ENCODE measurements around the gene BDNF.

Gene BDNF

GRCh38 chr11:27722953-27723344 lies 22.7 kb upstream of the BDNF start:
- Histone ChIP-seq H3K4me3 (ENCODE audit: low read depth, low read length) (peak overlapping the region; percentile 52), H3K9me3 (ENCODE audit: severe bottlenecking) (no peaks in the 10 kb centered on the region), H3K36me3 (no peaks in the 10 kb centered on the region), H3K27me3 (ENCODE audit: insufficient read depth, low read depth, severe bottlenecking) (peaks cover 44% of the 10 kb centered on the region), H3K27ac (no peak overlapping the region)
- TF ChIP-seq CTCF (IDR thresholded peaks at IDR 0.05; ENCODE audit: low read depth, low read length) = no peak
- DNase-seq = peak; percentile 9

- Histone ChIP-seq H3K27ac (no peak overlapping the region), H3K36me3 (no peaks in the 10 kb centered on the region), H3K27me3 (ENCODE audit: insufficient read depth, low read depth, severe bottlenecking) (peaks cover 44% of the 10 kb centered on the region), H3K9me3 (ENCODE audit: severe bottlenecking) (no peaks in the 10 kb centered on the region), H3K4me3 (ENCODE audit: low read depth, low read length) (peak overlapping the region; percentile 52)
- TF ChIP-seq CTCF (IDR thresholded peaks at IDR 0.05; ENCODE audit: low read depth, low read length) = no peak
- peak; percentile 16 for DNase-seq
These were observed 22.1 kb upstream of the BDNF start for GRCh38 chr11:27722117-27722952.

- Histone ChIP-seq H3K27me3 (ENCODE audit: insufficient read depth, low read depth, severe bottlenecking) (peaks cover 44% of the 10 kb centered on the region), H3K27ac (no peak overlapping the region), H3K4me3 (ENCODE audit: low read depth, low read length) (peak overlapping the region; percentile 52), H3K9me3 (ENCODE audit: severe bottlenecking) (no peaks in the 10 kb centered on the region), H3K36me3 (no peaks in the 10 kb centered on the region)
- DNase-seq = no peak
- TF ChIP-seq CTCF (IDR thresholded peaks at IDR 0.05; ENCODE audit: low read depth, low read length) = no peak
These were observed 21.2 kb upstream of the BDNF start for GRCh38 chr11:27721264-27722116.

GRCh38 chr11:27720277-27720830 lies 20.1 kb upstream of the BDNF start:
- H3K9me3 ChIP-seq (ENCODE audit: severe bottlenecking) = no peaks in the 10 kb centered on the region
- H3K27me3 ChIP-seq (ENCODE audit: insufficient read depth, low read depth, severe bottlenecking) = peaks cover 44% of the 10 kb centered on the region
- peak overlapping the region; percentile 50 for H3K4me3 ChIP-seq (ENCODE audit: low read depth, low read length)
- H3K36me3 ChIP-seq = no peaks in the 10 kb centered on the region
- peak; percentile 50 for DNase-seq
- TF ChIP-seq CTCF (IDR thresholded peaks at IDR 0.05; ENCODE audit: low read depth, low read length) = peak; percentile 46
- no peak overlapping the region for H3K27ac ChIP-seq

GRCh38 chr11:27719546-27719925 lies 19.3 kb upstream of the BDNF start:
- Histone ChIP-seq H3K4me3 (ENCODE audit: low read depth, low read length) (peak overlapping the region; percentile 50), H3K36me3 (no peaks in the 10 kb centered on the region), H3K27ac (peak overlapping the region; percentile 96), H3K27me3 (ENCODE audit: insufficient read depth, low read depth, severe bottlenecking) (peaks cover 40% of the 10 kb centered on the region), H3K9me3 (ENCODE audit: severe bottlenecking) (no peaks in the 10 kb centered on the region)
- no peak for DNase-seq
- no peak for TF ChIP-seq CTCF (IDR thresholded peaks at IDR 0.05; ENCODE audit: low read depth, low read length)

Data from WERI-Rb-1 (cell line).